Right lung (tissue), 5 donors: Measurements from ENCODE around the gene CEP290. TPM values are rescaled to one million over a fixed set of nuclear protein-coding genes. Genes with fewer than 3 reads are reported as not detected.
"Not testable (repeated sequence)": the region's sequence is repeated elsewhere in the genome, so short reads cannot be mapped to it uniquely, and the experiment has no call there.

ENCODE experiments used
- DNase-seq, 2 donors: peaks; one replicate each; pipeline ENCODE4 v3.0.0-alpha.2; 2013
- polyA plus RNA-seq, 5 donors: library from polyadenylated mRNA; unstranded; fragments of 120-200 nt; gene quantifications; one replicate each; pipeline versions ENCODE4 v1.2.1 to v1.2.3, GENCODE V29; 2013; ENCODE audit warnings: inconsistent platforms in 1 of 5, low replicate concordance in 1 of 5; ENCODE audit not compliant: insufficient read length in 5 of 5, insufficient read depth in 1 of 5

CEP290 gene
- polyA plus RNA-seq, 5 donors, result 18.3 to 38.3 (median 34.1) TPM

GRCh38 chr12:88145567-88146505 is 3.9 kb upstream of the CEP290 start:
- DNase-seq, result no peak

- no peak for DNase-seq
Observed at GRCh38 chr12:88144546-88145468, 2.9 kb upstream of the CEP290 start.

- no peak for DNase-seq
Observed at GRCh38 chr12:88144037-88144436, 2.1 kb upstream of the CEP290 start.

- DNase-seq, result peak; percentile 6 to 10
Observed at GRCh38 chr12:88142610-88142991, 713 bp upstream of the CEP290 start.

- DNase-seq, result peak in 1 of 2 donors; percentile 4
Observed at GRCh38 chr12:88141425-88141773, 489 bp downstream of the CEP290 start.

GRCh38 chr12:88139711-88140110 is 2.2 kb downstream of the CEP290 start:
- not testable (repeated sequence) for DNase-seq

GRCh38 chr12:88133181-88133580 is 8.7 kb downstream of the CEP290 start:
- not testable (repeated sequence) for DNase-seq

GRCh38 chr12:88132392-88132791 is 9.5 kb downstream of the CEP290 start:
- no peak for DNase-seq

GRCh38 chr12:88127855-88128254 is 14.0 kb downstream of the CEP290 start:
- no peak for DNase-seq

GRCh38 chr12:88127099-88127498 is 14.8 kb downstream of the CEP290 start:
- no peak for DNase-seq

GRCh38 chr12:88122666-88123065 is 19.2 kb downstream of the CEP290 start:
- no peak for DNase-seq

GRCh38 chr12:88113871-88114270 is 28.0 kb downstream of the CEP290 start:
- no peak for DNase-seq

- DNase-seq, result peak; percentile 4 to 8
Observed at GRCh38 chr12:88111074-88111652, 30.7 kb downstream of the CEP290 start.

- no peak for DNase-seq
Observed at GRCh38 chr12:88108021-88108420, 33.9 kb downstream of the CEP290 start.

GRCh38 chr12:88093573-88093972 is 48.3 kb downstream of the CEP290 start:
- DNase-seq, result no peak

GRCh38 chr12:88092771-88093170 is 49.1 kb downstream of the CEP290 start:
- DNase-seq, result peak; percentile 22 to 38

- no peak for DNase-seq
Observed at GRCh38 chr12:88084210-88084609, 57.7 kb downstream of the CEP290 start.

- DNase-seq, result no peak
Observed at GRCh38 chr12:88083634-88084033, 58.3 kb downstream of the CEP290 start.

GRCh38 chr12:88081247-88081646 is 60.6 kb downstream of the CEP290 start:
- no peak for DNase-seq

- DNase-seq, result no peak
Observed at GRCh38 chr12:88067301-88067700, 74.6 kb downstream of the CEP290 start.

GRCh38 chr12:88063375-88063774 is 78.5 kb downstream of the CEP290 start:
- DNase-seq, result no peak

GRCh38 chr12:88062474-88062873 is 79.4 kb downstream of the CEP290 start:
- DNase-seq, result no peak
